ENCODE results near the gene SDC3.

The SDC3 gene

GRCh38 chr1:30879940-30880677, 28.4 kb downstream of the SDC3 start:
- Histone ChIP-seq H3K36me3 (ENCODE audit: control insufficient read depth, low read length) (no peaks in the 10 kb centered on the region), H3K79me2 (ENCODE audit: control insufficient read depth, low read length) (no peaks in the 10 kb centered on the region), H3K9me3 (ENCODE audit: control insufficient read depth, insufficient read depth, low read length) (no peaks in the 10 kb centered on the region), H3K4me3 (ENCODE audit: low read length) (no peak overlapping the region), H3F3A (ENCODE audit: control insufficient read depth, insufficient read depth) (peaks cover 3% of the 10 kb centered on the region; the same call in 1 of the 2 replicates), H4K20me1 (ENCODE audit: control insufficient read depth, insufficient read depth, low read depth, low read length) (no peaks in the 10 kb centered on the region; the same call in 1 of the 2 replicates), H3K4me2 (ENCODE audit: low read length) (no peak overlapping the region), H3K9me2 (replicated peaks; ENCODE audit: control insufficient read depth, low read length) (no peaks in the 10 kb centered on the region), H3K27me3 (ENCODE audit: control insufficient read depth, low read length) (peaks cover 53% of the 10 kb centered on the region), H3K4me1 (ENCODE audit: control insufficient read depth, low read length) (peaks cover 15% of the 10 kb centered on the region), H3K27ac (ENCODE audit: low read depth, low read length) (no peak overlapping the region)
- no peak for TF ChIP-seq EZH2phosphoT487 (IDR thresholded peaks at IDR 0.05; ENCODE audit: borderline replicate concordance, low read length)
- no peak for TF ChIP-seq CTCF (IDR thresholded peaks at IDR 0.05; ENCODE audit: low read depth, low read length, poor library complexity, severe bottlenecking)

- TF ChIP-seq EZH2phosphoT487 (IDR thresholded peaks at IDR 0.05; ENCODE audit: borderline replicate concordance, low read length) (no peak), CTCF (IDR thresholded peaks at IDR 0.05; ENCODE audit: low read depth, low read length, poor library complexity, severe bottlenecking) (no peak)
- Histone ChIP-seq H3K4me1 (ENCODE audit: control insufficient read depth, low read length) (peaks cover 15% of the 10 kb centered on the region), H3K27ac (ENCODE audit: low read depth, low read length) (no peak overlapping the region), H4K20me1 (ENCODE audit: control insufficient read depth, insufficient read depth, low read depth, low read length) (no peaks in the 10 kb centered on the region; the same call in 1 of the 2 replicates), H3K9me2 (replicated peaks; ENCODE audit: control insufficient read depth, low read length) (no peaks in the 10 kb centered on the region), H3K9me3 (ENCODE audit: control insufficient read depth, insufficient read depth, low read length) (no peaks in the 10 kb centered on the region), H3K4me3 (ENCODE audit: low read length) (no peak overlapping the region), H3F3A (ENCODE audit: control insufficient read depth, insufficient read depth) (no peaks in the 10 kb centered on the region), H3K27me3 (ENCODE audit: control insufficient read depth, low read length) (peaks cover 48% of the 10 kb centered on the region), H3K4me2 (ENCODE audit: low read length) (no peak overlapping the region), H3K36me3 (ENCODE audit: control insufficient read depth, low read length) (no peaks in the 10 kb centered on the region), H3K79me2 (ENCODE audit: control insufficient read depth, low read length) (no peaks in the 10 kb centered on the region)
Observed at GRCh38 chr1:30879126-30879786, 29.3 kb downstream of the SDC3 start.

- H3K27me3 ChIP-seq (ENCODE audit: control insufficient read depth, low read length) = peaks cover 47% of the 10 kb centered on the region
- no peaks in the 10 kb centered on the region for H3F3A ChIP-seq (ENCODE audit: control insufficient read depth, insufficient read depth)
- no peaks in the 10 kb centered on the region for H3K36me3 ChIP-seq (ENCODE audit: control insufficient read depth, low read length)
- no peak overlapping the region for H3K27ac ChIP-seq (ENCODE audit: low read depth, low read length)
- H4K20me1 ChIP-seq (ENCODE audit: control insufficient read depth, insufficient read depth, low read depth, low read length) = no peaks in the 10 kb centered on the region; the same call in 1 of the 2 replicates
- H3K4me1 ChIP-seq (ENCODE audit: control insufficient read depth, low read length) = peaks cover 15% of the 10 kb centered on the region
- no peaks in the 10 kb centered on the region for H3K79me2 ChIP-seq (ENCODE audit: control insufficient read depth, low read length)
- H3K4me2 ChIP-seq (ENCODE audit: low read length) = no peak overlapping the region
- H3K9me3 ChIP-seq (ENCODE audit: control insufficient read depth, insufficient read depth, low read length) = no peaks in the 10 kb centered on the region
- TF ChIP-seq CTCF (IDR thresholded peaks at IDR 0.05; ENCODE audit: low read depth, low read length, poor library complexity, severe bottlenecking) (no peak), EZH2phosphoT487 (IDR thresholded peaks at IDR 0.05; ENCODE audit: borderline replicate concordance, low read length) (no peak)
- H3K9me2 ChIP-seq (replicated peaks; ENCODE audit: control insufficient read depth, low read length) = no peaks in the 10 kb centered on the region
- H3K4me3 ChIP-seq (ENCODE audit: low read length) = no peak overlapping the region
Observed at GRCh38 chr1:30878559-30878958, 30.0 kb downstream of the SDC3 start.
